ENCODE data around the gene PLEKHA3. TPM values are rescaled to one million over a fixed set of nuclear protein-coding genes. Genes with fewer than 3 reads are reported as not detected.
"Not testable (repeated sequence)": the region's sequence is repeated elsewhere in the genome, so short reads cannot be mapped to it uniquely, and the experiment has no call there.

The PLEKHA3 gene
- total and polyA plus RNA-seq, 8 donors: 1.7 to 36.2 (median 4.8) TPM

GRCh38 chr2:178523596-178524134 is 43.4 kb downstream of the PLEKHA3 start:
- intact Hi-C loops (cut with DNase I; ENCODE audit: low total_unique reads): no loop called here
- H3K27me3 ChIP-seq: no peaks in the 10 kb centered on the region
- WGBS, 5 donors: 25 to 40% (median 36%) methylated on average over 8 of the region's 8 CpGs

GRCh38 chr2:178525010-178525409 is 44.8 kb downstream of the PLEKHA3 start:
- H3K4me3 ChIP-seq; H3K9me3 ChIP-seq; H3K27ac ChIP-seq; intact Hi-C loops (cut with DNase I; ENCODE audit: low total_unique reads); H3K36me3 ChIP-seq; DNase-seq; H3K27me3 ChIP-seq: not testable (repeated sequence)
- H3K4me1 ChIP-seq: peaks cover 0 to 13% (median 6%) of the 10 kb centered on the region in 4 donors
- 82 to 99% (median 94%) methylated on average over 1 to 5 of the region's 5 CpGs for WGBS, 5 donors

More at GRCh38 chr2:178523596-178524134, 43.4 kb downstream of the PLEKHA3 start:
- DNase-seq: peak in 1 of 2 donors; percentile 7
- peak overlapping the region in 4 of 5 donors; percentile 73 to 86 (median 77) for H3K27ac ChIP-seq
- no peaks in the 10 kb centered on the region for H3K9me3 ChIP-seq
- peaks cover 0 to 6% (median 4%) of the 10 kb centered on the region in 4 donors for H3K36me3 ChIP-seq
- TF ChIP-seq CTCF (IDR thresholded peaks at IDR 0.05) (no peak), POLR2A (IDR thresholded peaks at IDR 0.05) (no peak), POLR2AphosphoS5 (IDR thresholded peaks at IDR 0.05) (no peak), EP300 (IDR thresholded peaks at IDR 0.05) (no peak)
- H3K4me3 ChIP-seq: peak overlapping the region; percentile 52 to 66 (median 54)
- peaks cover 0 to 13% (median 6%) of the 10 kb centered on the region in 4 donors for H3K4me1 ChIP-seq

- WGBS, 5 donors: 68 to 85% (median 78%) methylated on average over 1 of the region's 1 CpG
- DNase-seq; H3K27ac ChIP-seq; intact Hi-C loops (cut with DNase I; ENCODE audit: low total_unique reads); H3K36me3 ChIP-seq; H3K9me3 ChIP-seq; H3K4me3 ChIP-seq; H3K27me3 ChIP-seq: not testable (repeated sequence)
- H3K4me1 ChIP-seq: peaks cover 0 to 13% (median 6%) of the 10 kb centered on the region in 4 donors
These were observed 45.2 kb downstream of the PLEKHA3 start for GRCh38 chr2:178525460-178525859.

GRCh38 chr2:178526256-178526655 is 46.0 kb downstream of the PLEKHA3 start:
- intact Hi-C loops (cut with DNase I; ENCODE audit: low total_unique reads): no loop called here
- H3K27ac ChIP-seq: no peak overlapping the region
- no peak for TF ChIP-seq CTCF (IDR thresholded peaks at IDR 0.05)
- TF ChIP-seq EP300 (IDR thresholded peaks at IDR 0.05): no peak
- no peak for TF ChIP-seq POLR2AphosphoS5 (IDR thresholded peaks at IDR 0.05)
- TF ChIP-seq POLR2A (IDR thresholded peaks at IDR 0.05): no peak
- H3K4me3 ChIP-seq: no peak overlapping the region
- H3K27me3 ChIP-seq: no peaks in the 10 kb centered on the region
- WGBS, 5 donors: 87 to 93% (median 91%) methylated on average over 4 of the region's 4 CpGs
- no peaks in the 10 kb centered on the region for H3K9me3 ChIP-seq
- no peak for DNase-seq
- peaks cover 0 to 7% (median 2%) of the 10 kb centered on the region in 4 donors for H3K36me3 ChIP-seq
- peaks cover 0 to 13% (median 6%) of the 10 kb centered on the region in 4 donors for H3K4me1 ChIP-seq

- Histone ChIP-seq H3K4me3 (no peak overlapping the region), H3K9me3 (no peaks in the 10 kb centered on the region), H3K27me3 (no peaks in the 10 kb centered on the region), H3K36me3 (peaks cover 6 to 20% (median 15%) of the 10 kb centered on the region in 4 donors), H3K4me1 (peaks cover 0 to 13% (median 6%) of the 10 kb centered on the region in 4 donors), H3K27ac (no peak overlapping the region)
- intact Hi-C loops (cut with DNase I; ENCODE audit: low total_unique reads): no loop called here
- no peak for TF ChIP-seq POLR2AphosphoS5 (IDR thresholded peaks at IDR 0.05)
- TF ChIP-seq EP300 (IDR thresholded peaks at IDR 0.05): no peak
- TF ChIP-seq POLR2A (IDR thresholded peaks at IDR 0.05): no peak
- no peak for TF ChIP-seq CTCF (IDR thresholded peaks at IDR 0.05)
- no peak for DNase-seq
- WGBS, 5 donors: 78 to 91% (median 84%) methylated on average over 2 of the region's 2 CpGs
These were observed 47.3 kb downstream of the PLEKHA3 start for GRCh38 chr2:178527592-178527991.

All from stomach (tissue), 9 donors.